Skeletal muscle tissue (tissue), 4 donors: ENCODE data around the gene NRXN3. TPM values are rescaled to one million over a fixed set of nuclear protein-coding genes. Genes with fewer than 3 reads are reported as not detected.

ENCODE experiments used
- H3K27ac ChIP-seq: one replicate; pipeline ENCODE4 v1.7.0; 2013; ENCODE audit warnings: mild to moderate bottlenecking, low read depth, low read length, inconsistent platforms
- H3K27me3 ChIP-seq, 3 donors: one replicate each; pipeline ENCODE4 v1.7.0; 2013; ENCODE audit warnings: low read length in 3 of 3; ENCODE audit not compliant: control insufficient read depth in 3 of 3, insufficient read depth in 3 of 3
- H3K36me3 ChIP-seq, 3 donors: one replicate each; pipeline ENCODE4 v1.7.0; 2013; ENCODE audit warnings: low read length in 3 of 3; ENCODE audit not compliant: control insufficient read depth in 3 of 3, insufficient read depth in 3 of 3
- H3K4me1 ChIP-seq, 3 donors: one replicate each; pipeline ENCODE4 v1.7.0; 2013; ENCODE audit warnings: low read length in 3 of 3, mild to moderate bottlenecking in 3 of 3; ENCODE audit not compliant: control insufficient read depth in 3 of 3, insufficient read depth in 3 of 3
- H3K4me3 ChIP-seq, 3 donors: one replicate each; pipeline ENCODE4 v1.7.0; 2013; ENCODE audit warnings: low read length in 3 of 3
- H3K9ac ChIP-seq, 3 donors: one replicate each; pipeline ENCODE4 v1.7.0; 2013; ENCODE audit warnings: low read length in 3 of 3, mild to moderate bottlenecking in 3 of 3, moderate library complexity in 2 of 3, low read depth in 1 of 3
- H3K9me3 ChIP-seq, 3 donors: one replicate each; pipeline ENCODE4 v1.7.0; 2013; ENCODE audit warnings: low read length in 3 of 3; ENCODE audit not compliant: control insufficient read depth in 3 of 3
- total RNA-seq: library from RNA; depleted of rRNA; stranded (reverse); fragments of >200 nt; gene quantifications from one replicate; pipeline ENCODE4 v1.2.3, GENCODE V29; 2014
- donor health status: Osteomylitis.

NRXN3 gene
- total RNA-seq, 1 donor from 2014 or later, result 0.52 TPM

- H3K9me3 ChIP-seq, result no peaks in the 10 kb centered on the region
- no peak overlapping the region for H3K9ac ChIP-seq
- H3K4me1 ChIP-seq, result no peaks in the 10 kb centered on the region
- no peaks in the 10 kb centered on the region for H3K36me3 ChIP-seq
- H3K27ac ChIP-seq, result no peak overlapping the region
- no peaks in the 10 kb centered on the region for H3K27me3 ChIP-seq
- H3K4me3 ChIP-seq, result no peak overlapping the region
These were observed 1343.3 kb downstream of the NRXN3 start for GRCh38 chr14:79513446-79513845.

- H3K4me1 ChIP-seq, result no peaks in the 10 kb centered on the region
- H3K9me3 ChIP-seq, result no peaks in the 10 kb centered on the region
- no peak overlapping the region for H3K4me3 ChIP-seq
- H3K27me3 ChIP-seq, result no peaks in the 10 kb centered on the region
- no peak overlapping the region for H3K9ac ChIP-seq
- H3K36me3 ChIP-seq, result no peaks in the 10 kb centered on the region
- no peak overlapping the region for H3K27ac ChIP-seq
These were observed 1344.5 kb downstream of the NRXN3 start for GRCh38 chr14:79514700-79515099.

GRCh38 chr14:79515158-79515557 lies 1345.0 kb downstream of the NRXN3 start:
- no peaks in the 10 kb centered on the region for H3K4me1 ChIP-seq
- H3K9me3 ChIP-seq, result no peaks in the 10 kb centered on the region
- no peak overlapping the region for H3K27ac ChIP-seq
- no peak overlapping the region for H3K9ac ChIP-seq
- no peaks in the 10 kb centered on the region for H3K36me3 ChIP-seq
- no peak overlapping the region for H3K4me3 ChIP-seq
- H3K27me3 ChIP-seq, result no peaks in the 10 kb centered on the region

- no peaks in the 10 kb centered on the region for H3K4me1 ChIP-seq
- no peak overlapping the region for H3K9ac ChIP-seq
- H3K4me3 ChIP-seq, result no peak overlapping the region
- H3K27me3 ChIP-seq, result no peaks in the 10 kb centered on the region
- H3K36me3 ChIP-seq, result no peaks in the 10 kb centered on the region
- H3K9me3 ChIP-seq, result no peaks in the 10 kb centered on the region
- no peak overlapping the region for H3K27ac ChIP-seq
These were observed 1345.8 kb downstream of the NRXN3 start for GRCh38 chr14:79516009-79516408.

- Histone ChIP-seq H3K36me3 (no peaks in the 10 kb centered on the region), H3K27ac (no peak overlapping the region), H3K9me3 (peaks cover 0 to 3% (median 0%) of the 10 kb centered on the region in 3 donors), H3K9ac (no peak overlapping the region), H3K4me1 (no peaks in the 10 kb centered on the region), H3K27me3 (no peaks in the 10 kb centered on the region), H3K4me3 (no peak overlapping the region)
These were observed 1355.2 kb downstream of the NRXN3 start for GRCh38 chr14:79525416-79525815.

- H3K36me3 ChIP-seq, result no peaks in the 10 kb centered on the region
- no peaks in the 10 kb centered on the region for H3K9me3 ChIP-seq
- H3K27me3 ChIP-seq, result no peaks in the 10 kb centered on the region
- no peaks in the 10 kb centered on the region for H3K4me1 ChIP-seq
- no peak overlapping the region for H3K9ac ChIP-seq
- no peak overlapping the region for H3K4me3 ChIP-seq
- H3K27ac ChIP-seq, result no peak overlapping the region
These were observed 1358.7 kb downstream of the NRXN3 start for GRCh38 chr14:79528828-79529416.

- Histone ChIP-seq H3K4me3 (no peak overlapping the region), H3K27ac (no peak overlapping the region), H3K36me3 (no peaks in the 10 kb centered on the region), H3K4me1 (no peaks in the 10 kb centered on the region), H3K9ac (no peak overlapping the region), H3K27me3 (no peaks in the 10 kb centered on the region), H3K9me3 (no peaks in the 10 kb centered on the region)
These were observed 1360.4 kb downstream of the NRXN3 start for GRCh38 chr14:79530555-79530954.

GRCh38 chr14:79534703-79535353 lies 1364.7 kb downstream of the NRXN3 start:
- H3K9me3 ChIP-seq, result no peaks in the 10 kb centered on the region
- H3K4me1 ChIP-seq, result no peaks in the 10 kb centered on the region
- no peak overlapping the region for H3K4me3 ChIP-seq
- no peak overlapping the region for H3K9ac ChIP-seq
- no peaks in the 10 kb centered on the region for H3K27me3 ChIP-seq
- H3K27ac ChIP-seq, result no peak overlapping the region
- no peaks in the 10 kb centered on the region for H3K36me3 ChIP-seq

GRCh38 chr14:79540394-79540793 lies 1370.2 kb downstream of the NRXN3 start:
- no peaks in the 10 kb centered on the region for H3K9me3 ChIP-seq
- no peak overlapping the region for H3K27ac ChIP-seq
- no peaks in the 10 kb centered on the region for H3K4me1 ChIP-seq
- H3K9ac ChIP-seq, result no peak overlapping the region
- H3K4me3 ChIP-seq, result no peak overlapping the region
- no peaks in the 10 kb centered on the region for H3K27me3 ChIP-seq
- H3K36me3 ChIP-seq, result no peaks in the 10 kb centered on the region

- no peak overlapping the region for H3K27ac ChIP-seq
These were observed 1371.9 kb downstream of the NRXN3 start for GRCh38 chr14:79542121-79542520.

More at GRCh38 chr14:79542121-79542520, 1371.9 kb downstream of the NRXN3 start:
- H3K9ac ChIP-seq, result no peak overlapping the region
- no peak overlapping the region for H3K4me3 ChIP-seq
- H3K27me3 ChIP-seq, result no peaks in the 10 kb centered on the region
- no peaks in the 10 kb centered on the region for H3K36me3 ChIP-seq
- no peaks in the 10 kb centered on the region for H3K9me3 ChIP-seq
- no peaks in the 10 kb centered on the region for H3K4me1 ChIP-seq
